Rectal smooth muscle tissue (tissue), 1 donor: ENCODE measurements around the gene CACNA1H.

ENCODE experiments used
- H3K27ac ChIP-seq: one replicate; pipeline ENCODE4 v1.7.0; 2013; ENCODE audit warnings: low read depth, low read length, inconsistent platforms
- H3K27me3 ChIP-seq: one replicate; pipeline ENCODE4 v1.7.0; 2013; ENCODE audit warnings: low read length; ENCODE audit not compliant: control insufficient read depth, insufficient read depth
- H3K36me3 ChIP-seq: one replicate; pipeline ENCODE4 v1.7.0; 2013; ENCODE audit warnings: low read length; ENCODE audit not compliant: control insufficient read depth, insufficient read depth
- H3K4me1 ChIP-seq: one replicate; pipeline ENCODE4 v1.7.0; 2013; ENCODE audit warnings: low read length; ENCODE audit not compliant: control insufficient read depth, insufficient read depth
- H3K4me3 ChIP-seq: one replicate; pipeline ENCODE4 v1.7.0; 2013; ENCODE audit warnings: low read length
- H3K9ac ChIP-seq: one replicate; pipeline ENCODE4 v1.7.0; 2013; ENCODE audit warnings: low read length

The CACNA1H gene

GRCh38 chr16:1134776-1135458 lies 18.0 kb upstream of the CACNA1H start:
- no peak overlapping the region for H3K27ac ChIP-seq
- no peak overlapping the region for H3K4me3 ChIP-seq
- H3K27me3 ChIP-seq, result no peaks in the 10 kb centered on the region
- H3K9ac ChIP-seq, result no peak overlapping the region
- no peaks in the 10 kb centered on the region for H3K4me1 ChIP-seq
- H3K36me3 ChIP-seq, result no peaks in the 10 kb centered on the region

- no peaks in the 10 kb centered on the region for H3K27me3 ChIP-seq
- H3K9ac ChIP-seq, result no peak overlapping the region
- no peak overlapping the region for H3K27ac ChIP-seq
- H3K36me3 ChIP-seq, result no peaks in the 10 kb centered on the region
- H3K4me3 ChIP-seq, result no peak overlapping the region
- H3K4me1 ChIP-seq, result no peaks in the 10 kb centered on the region
Observed at GRCh38 chr16:1135459-1135825, 17.5 kb upstream of the CACNA1H start.

- no peak overlapping the region for H3K9ac ChIP-seq
- H3K36me3 ChIP-seq, result no peaks in the 10 kb centered on the region
- H3K27me3 ChIP-seq, result no peaks in the 10 kb centered on the region
- no peaks in the 10 kb centered on the region for H3K4me1 ChIP-seq
- H3K27ac ChIP-seq, result no peak overlapping the region
- H3K4me3 ChIP-seq, result no peak overlapping the region
Observed at GRCh38 chr16:1137604-1138003, 15.3 kb upstream of the CACNA1H start.

- Histone ChIP-seq H3K9ac (no peak overlapping the region), H3K27ac (no peak overlapping the region), H3K4me3 (no peak overlapping the region), H3K36me3 (no peaks in the 10 kb centered on the region), H3K4me1 (no peaks in the 10 kb centered on the region), H3K27me3 (no peaks in the 10 kb centered on the region)
Observed at GRCh38 chr16:1140582-1141162, 12.2 kb upstream of the CACNA1H start.

- Histone ChIP-seq H3K4me1 (no peaks in the 10 kb centered on the region), H3K27ac (no peak overlapping the region), H3K4me3 (no peak overlapping the region), H3K9ac (no peak overlapping the region), H3K36me3 (no peaks in the 10 kb centered on the region), H3K27me3 (no peaks in the 10 kb centered on the region)
Observed at GRCh38 chr16:1141191-1141590, 11.7 kb upstream of the CACNA1H start.

- Histone ChIP-seq H3K4me1 (no peaks in the 10 kb centered on the region), H3K27me3 (no peaks in the 10 kb centered on the region), H3K36me3 (no peaks in the 10 kb centered on the region), H3K27ac (no peak overlapping the region), H3K9ac (no peak overlapping the region), H3K4me3 (no peak overlapping the region)
Observed at GRCh38 chr16:1141716-1142115, 11.2 kb upstream of the CACNA1H start.

GRCh38 chr16:1142911-1143310 lies 10.0 kb upstream of the CACNA1H start:
- Histone ChIP-seq H3K36me3 (no peaks in the 10 kb centered on the region), H3K4me1 (no peaks in the 10 kb centered on the region), H3K4me3 (no peak overlapping the region), H3K27me3 (no peaks in the 10 kb centered on the region), H3K27ac (no peak overlapping the region), H3K9ac (no peak overlapping the region)

- Histone ChIP-seq H3K36me3 (no peaks in the 10 kb centered on the region), H3K9ac (no peak overlapping the region), H3K4me3 (no peak overlapping the region), H3K27me3 (no peaks in the 10 kb centered on the region), H3K27ac (no peak overlapping the region), H3K4me1 (no peaks in the 10 kb centered on the region)
Observed at GRCh38 chr16:1143761-1144450, 9.0 kb upstream of the CACNA1H start.

- H3K27me3 ChIP-seq, result no peaks in the 10 kb centered on the region
- no peak overlapping the region for H3K9ac ChIP-seq
- H3K4me3 ChIP-seq, result no peak overlapping the region
- no peak overlapping the region for H3K27ac ChIP-seq
- no peaks in the 10 kb centered on the region for H3K36me3 ChIP-seq
- no peaks in the 10 kb centered on the region for H3K4me1 ChIP-seq
Observed at GRCh38 chr16:1144476-1145382, 8.2 kb upstream of the CACNA1H start.

GRCh38 chr16:1145383-1146100 lies 7.4 kb upstream of the CACNA1H start:
- H3K36me3 ChIP-seq, result no peaks in the 10 kb centered on the region
- H3K4me3 ChIP-seq, result no peak overlapping the region
- H3K27me3 ChIP-seq, result no peaks in the 10 kb centered on the region
- no peaks in the 10 kb centered on the region for H3K4me1 ChIP-seq
- H3K27ac ChIP-seq, result no peak overlapping the region
- H3K9ac ChIP-seq, result no peak overlapping the region

- H3K4me3 ChIP-seq, result no peak overlapping the region
- H3K36me3 ChIP-seq, result no peaks in the 10 kb centered on the region
- no peak overlapping the region for H3K27ac ChIP-seq
- no peaks in the 10 kb centered on the region for H3K4me1 ChIP-seq
- no peak overlapping the region for H3K9ac ChIP-seq
- no peaks in the 10 kb centered on the region for H3K27me3 ChIP-seq
Observed at GRCh38 chr16:1146409-1146808, 6.5 kb upstream of the CACNA1H start.

GRCh38 chr16:1147027-1147426 lies 5.9 kb upstream of the CACNA1H start:
- Histone ChIP-seq H3K36me3 (no peaks in the 10 kb centered on the region), H3K4me3 (no peak overlapping the region), H3K27me3 (no peaks in the 10 kb centered on the region), H3K4me1 (peaks cover 2% of the 10 kb centered on the region), H3K9ac (no peak overlapping the region), H3K27ac (no peak overlapping the region)
